Endothelial cell of umbilical vein (primary cell): Measurements from ENCODE around the gene FBXO5.

Experiments
- EZH2 ChIP-seq: IDR thresholded peaks from 2 replicates; pipeline ENCODE4 v1.6.1; 2012; ENCODE audit warnings: borderline replicate concordance, low read depth, mild to moderate bottlenecking, moderate library complexity, low read length, inconsistent platforms; ENCODE audit not compliant: severe bottlenecking
- JUN ChIP-seq: IDR thresholded peaks from 2 replicates; pipeline ENCODE4 v1.6.1; 2011; ENCODE audit warnings: borderline replicate concordance, low read depth; ENCODE audit not compliant: insufficient read length, insufficient read depth
- MYC ChIP-seq: IDR thresholded peaks from one replicate; pipeline ENCODE4 v1.6.1; 2011; ENCODE audit warnings: mild to moderate bottlenecking, low read depth, low read length
- POLR2A ChIP-seq: IDR thresholded peaks from 2 replicates; pipeline ENCODE4 v1.6.1; 2012; ENCODE audit warnings: low read depth, mild to moderate bottlenecking, control low read depth, low read length
- POLR2AphosphoS5 ChIP-seq: IDR thresholded peaks from 2 replicates; pipeline ENCODE4 v1.6.1; 2012; ENCODE audit warnings: low read depth, mild to moderate bottlenecking, control low read depth, low read length, moderate library complexity; ENCODE audit not compliant: insufficient read depth
- TF ChIP-seq, protein P1 (sequence below), 2 donors: IDR thresholded peaks; 1 replicate in 1 of 2; 2 replicates in 1 of 2; pipeline ENCODE4 v1.5.1; 2011; ENCODE audit warnings: low read length in 2 of 2, mild to moderate bottlenecking in 2 of 2, moderate library complexity in 2 of 2, control low read depth in 1 of 2, inconsistent platforms in 1 of 2, low read depth in 1 of 2; ENCODE audit not compliant: insufficient read depth in 1 of 2; ENCODE audit errors: extremely low read depth in 1 of 2
- TF ChIP-seq, protein P2 (sequence below): IDR thresholded peaks from 2 replicates; pipeline ENCODE4 v1.6.1; 2011; ENCODE audit not compliant: insufficient read depth, insufficient read length

DNA sequence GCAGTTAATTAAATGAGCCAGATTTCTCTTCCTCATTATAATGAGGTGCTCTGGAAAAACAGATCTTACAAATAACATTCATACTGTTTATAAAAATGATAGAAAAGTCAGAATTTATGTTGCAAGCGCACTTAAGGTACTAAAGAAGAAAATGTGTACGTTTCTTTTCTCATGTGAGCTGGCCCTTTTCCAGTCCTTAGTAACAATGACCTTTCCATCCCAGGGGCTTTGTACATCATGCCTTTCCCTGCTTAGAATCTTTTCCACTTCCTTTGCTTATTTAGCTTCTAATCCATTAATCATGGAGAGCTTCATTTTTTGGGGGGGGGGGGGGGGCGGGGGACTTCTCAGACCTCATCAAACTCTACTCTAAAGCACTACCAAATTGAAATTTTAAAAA is 4.8 kb downstream of the FBXO5 start:
- TF ChIP-seq, protein P1, sequence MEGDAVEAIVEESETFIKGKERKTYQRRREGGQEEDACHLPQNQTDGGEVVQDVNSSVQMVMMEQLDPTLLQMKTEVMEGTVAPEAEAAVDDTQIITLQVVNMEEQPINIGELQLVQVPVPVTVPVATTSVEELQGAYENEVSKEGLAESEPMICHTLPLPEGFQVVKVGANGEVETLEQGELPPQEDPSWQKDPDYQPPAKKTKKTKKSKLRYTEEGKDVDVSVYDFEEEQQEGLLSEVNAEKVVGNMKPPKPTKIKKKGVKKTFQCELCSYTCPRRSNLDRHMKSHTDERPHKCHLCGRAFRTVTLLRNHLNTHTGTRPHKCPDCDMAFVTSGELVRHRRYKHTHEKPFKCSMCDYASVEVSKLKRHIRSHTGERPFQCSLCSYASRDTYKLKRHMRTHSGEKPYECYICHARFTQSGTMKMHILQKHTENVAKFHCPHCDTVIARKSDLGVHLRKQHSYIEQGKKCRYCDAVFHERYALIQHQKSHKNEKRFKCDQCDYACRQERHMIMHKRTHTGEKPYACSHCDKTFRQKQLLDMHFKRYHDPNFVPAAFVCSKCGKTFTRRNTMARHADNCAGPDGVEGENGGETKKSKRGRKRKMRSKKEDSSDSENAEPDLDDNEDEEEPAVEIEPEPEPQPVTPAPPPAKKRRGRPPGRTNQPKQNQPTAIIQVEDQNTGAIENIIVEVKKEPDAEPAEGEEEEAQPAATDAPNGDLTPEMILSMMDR (IDR thresholded peaks at IDR 0.05; ENCODE audit: extremely low read depth in 1 of 2, insufficient read depth in 1 of 2, low read depth in 1 of 2, low read length in 2 of 2), result no peak
- TF ChIP-seq EZH2, result no peak
- TF ChIP-seq POLR2A, result no peak
- no peak for TF ChIP-seq POLR2AphosphoS5
- no peak for TF ChIP-seq MYC
- no peak for TF ChIP-seq JUN
- TF ChIP-seq, protein P2, sequence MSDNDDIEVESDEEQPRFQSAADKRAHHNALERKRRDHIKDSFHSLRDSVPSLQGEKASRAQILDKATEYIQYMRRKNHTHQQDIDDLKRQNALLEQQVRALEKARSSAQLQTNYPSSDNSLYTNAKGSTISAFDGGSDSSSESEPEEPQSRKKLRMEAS, result no peak
